IMR-90 (cell line): Measurements from ENCODE around the gene NECTIN4. TPM values are rescaled to one million over a fixed set of nuclear protein-coding genes. Genes with fewer than 3 reads are reported as not detected.

ENCODE experiments used
- ATAC-seq: fragments of 200-7000 bp; cut with Tn5 transposase; 2 replicates; pipeline ENCODE4 v1.9.1; 2020; ENCODE audit warnings: low read depth, mild to moderate bottlenecking, moderate library complexity
- BruUV-seq: library from RNA; stranded (reverse); fragments of 400-500 nt; replicated peaks from 2 replicates; lab custom pipeline; 2021; lab: Mats Ljungman, UMichigan
- CTCF ChIA-PET: fragments of 300-600 bp; formaldehyde crosslinking; extraction: SDS; loops from one replicate; lab custom pipeline; 2021; ENCODE audit warnings: antibody characterized with exemption; lab: Yijun Ruan, JAX
- POLR2A ChIA-PET: fragments of 300-600 bp; sonication (Branson Sonifier 250); formaldehyde crosslinking; loops from one replicate; lab custom pipeline; 2022; ENCODE audit warnings: antibody characterized with exemption; ENCODE audit not compliant: unreplicated experiment; lab: Charles Lee
- DNase-seq: peaks from one replicate; pipeline ENCODE4 v3.0.0; 2013
- H2AFZ ChIP-seq: replicated peaks from 2 replicates; pipeline ENCODE3; 2013; ENCODE audit warnings: low read length, mild to moderate bottlenecking; ENCODE audit not compliant: poor library complexity
- H2AK5ac ChIP-seq: 2 replicates; pipeline ENCODE4 v1.6.1; 2013; ENCODE audit warnings: low read depth, low read length, inconsistent platforms
- H2AK9ac ChIP-seq: replicated peaks from 2 replicates; pipeline ENCODE3; 2013; ENCODE audit warnings: mild to moderate bottlenecking, low read depth, low read length, moderate library complexity; ENCODE audit not compliant: poor library complexity
- H2BK120ac ChIP-seq: 2 replicates; pipeline ENCODE4 v1.6.1; 2013; ENCODE audit warnings: low read depth, low read length, inconsistent platforms
- H2BK15ac ChIP-seq: 3 replicates; pipeline ENCODE4 v1.6.1; 2013; ENCODE audit warnings: low read depth, low read length, inconsistent platforms
- H2BK20ac ChIP-seq: 2 replicates; pipeline ENCODE4 v1.6.1; 2013; ENCODE audit warnings: low read depth, mild to moderate bottlenecking, inconsistent platforms, low read length, moderate library complexity
- H2BK5ac ChIP-seq: 2 replicates; pipeline ENCODE4 v1.6.1; 2013; ENCODE audit warnings: mild to moderate bottlenecking, low read depth, low read length, inconsistent platforms; ENCODE audit not compliant: poor library complexity, severe bottlenecking
- H3K14ac ChIP-seq: replicated peaks from 2 replicates; pipeline ENCODE4 v1.6.1; 2013; ENCODE audit warnings: low read depth, low read length, inconsistent platforms
- H3K18ac ChIP-seq: 2 replicates; pipeline ENCODE4 v1.6.1; 2013; ENCODE audit warnings: low read depth, low read length, control low read depth
- H3K23ac ChIP-seq: 2 replicates; pipeline ENCODE4 v1.6.1; 2013; ENCODE audit warnings: low read depth, low read length, inconsistent platforms
- H3K27ac ChIP-seq: 2 replicates; pipeline ENCODE4 v1.5.1; 2013; ENCODE audit warnings: mild to moderate bottlenecking, control low read depth, low read length; ENCODE audit not compliant: insufficient read depth
- H3K27me3 ChIP-seq: 2 replicates; pipeline ENCODE4 v1.6.1; 2013; ENCODE audit warnings: low read length; ENCODE audit not compliant: control insufficient read depth, insufficient read depth
- H3K36me3 ChIP-seq: 2 replicates; pipeline ENCODE4 v1.6.1; 2013; ENCODE audit warnings: low read length, mixed read lengths; ENCODE audit not compliant: control insufficient read depth, insufficient read depth
- H3K4ac ChIP-seq: 2 replicates; pipeline ENCODE4 v1.6.1; 2013; ENCODE audit warnings: low read depth, low read length, inconsistent platforms
- H3K4me1 ChIP-seq: 2 replicates; pipeline ENCODE4 v1.6.1; 2013; ENCODE audit warnings: low read length, mixed read lengths; ENCODE audit not compliant: control insufficient read depth, insufficient read depth
- H3K4me2 ChIP-seq: 2 replicates; pipeline ENCODE4 v1.6.1; 2013; ENCODE audit warnings: low read depth, mild to moderate bottlenecking, control low read depth, low read length, moderate library complexity
- H3K4me3 ChIP-seq: 2 replicates; pipeline ENCODE4 v1.5.1; 2013; ENCODE audit warnings: low read depth, mild to moderate bottlenecking, control low read depth, low read length, moderate library complexity; ENCODE audit not compliant: insufficient read depth
- H3K56ac ChIP-seq: 2 replicates; pipeline ENCODE4 v1.6.1; 2013; ENCODE audit warnings: low read length, inconsistent platforms; ENCODE audit not compliant: insufficient read depth; ENCODE audit errors: extremely low read depth
- H3K79me1 ChIP-seq, 2 experiments: 2 replicates each; pipeline ENCODE4 v1.6.1; 2013; ENCODE audit warnings: low read length in 2 of 2, inconsistent platforms in 1 of 2, low read depth in 1 of 2
- H3K9ac ChIP-seq: 2 replicates; pipeline ENCODE4 v1.6.1; 2013; ENCODE audit warnings: low read depth, low read length, control low read depth
- H3K9me1 ChIP-seq: 2 replicates; pipeline ENCODE4 v1.6.1; 2013; ENCODE audit warnings: low read length, inconsistent platforms; ENCODE audit not compliant: insufficient read depth
- H3K9me3 ChIP-seq: 2 replicates; pipeline ENCODE4 v1.6.1; 2013; ENCODE audit warnings: low read length; ENCODE audit not compliant: control insufficient read depth, insufficient read depth
- H4K20me1 ChIP-seq: 2 replicates; pipeline ENCODE4 v1.6.1; 2013; ENCODE audit warnings: low read length, inconsistent platforms; ENCODE audit not compliant: insufficient read depth
- H4K5ac ChIP-seq: 2 replicates; pipeline ENCODE4 v1.6.1; 2013; ENCODE audit warnings: mild to moderate bottlenecking, low read depth, low read length, control low read depth
- H4K8ac ChIP-seq, 2 experiments: 2 replicates each; pipeline ENCODE4 v1.6.1; 2013; ENCODE audit warnings: low read depth in 2 of 2, low read length in 2 of 2, control low read depth in 1 of 2, inconsistent platforms in 1 of 2
- H4K91ac ChIP-seq: 2 replicates; pipeline ENCODE4 v1.6.1; 2013; ENCODE audit warnings: low read depth, low read length, inconsistent platforms; ENCODE audit not compliant: insufficient read depth
- BHLHE40 ChIP-seq: fragments of 150-350 bp; IDR thresholded peaks from 2 replicates; pipeline ENCODE4 v1.6.1; 2016; ENCODE audit warnings: mild to moderate bottlenecking, low read depth, low read length
- CEBPB ChIP-seq: IDR thresholded peaks from 2 replicates; pipeline ENCODE4 v1.6.1; 2012; ENCODE audit warnings: low read depth, low read length, improper control_type of control experiment
- FOS ChIP-seq: fragments of 150-350 bp; IDR thresholded peaks from 2 replicates; pipeline ENCODE4 v1.6.1; 2016; ENCODE audit warnings: low read depth, low read length
- MXI1 ChIP-seq: IDR thresholded peaks from 2 replicates; pipeline ENCODE4 v1.6.1; 2012; ENCODE audit warnings: low read depth, mild to moderate bottlenecking, low read length, moderate library complexity, borderline replicate concordance
- POLR2A ChIP-seq: IDR thresholded peaks from 2 replicates; pipeline ENCODE4 v1.6.1; 2012; ENCODE audit warnings: mild to moderate bottlenecking, low read depth, low read length
- RAD21 ChIP-seq: IDR thresholded peaks from 2 replicates; pipeline ENCODE4 v1.6.1; 2012; ENCODE audit warnings: low read length, improper control_type of control experiment
- RCOR1 ChIP-seq: IDR thresholded peaks from 2 replicates; pipeline ENCODE4 v1.6.1; 2012; ENCODE audit warnings: mild to moderate bottlenecking, low read length, improper control_type of control experiment; ENCODE audit not compliant: insufficient replicate concordance
- RFX5 ChIP-seq: IDR thresholded peaks from 2 replicates; pipeline ENCODE4 v1.8.0; 2012; ENCODE audit warnings: low read depth, mild to moderate bottlenecking, low read length, moderate library complexity
- SMC3 ChIP-seq: fragments of 150-350 bp; IDR thresholded peaks from 2 replicates; pipeline ENCODE4 v1.6.1; 2016; ENCODE audit warnings: low read depth, mild to moderate bottlenecking, antibody characterized with exemption, low read length, moderate library complexity
- WGBS, 2 experiments: methylation state at CpG; one replicate each; pipeline versions ENCODE4 v1.1.5 to v1.1.7; 2013; ENCODE audit warnings: missing lambda C conversion rate in 2 of 2; ENCODE audit not compliant: insufficient read length in 1 of 2; ENCODE audit errors: extremely low coverage in 2 of 2; 5-methylcytosine and 5-hydroxymethylcytosine counted together
- dilution Hi-C: fragments of 300-500 bp; cut with HindIII; formaldehyde crosslinking; loops from one replicate; pipeline ENCODE4 v1.14.3; 2018; ENCODE audit warnings: low sequenced_read_pairs; ENCODE audit not compliant: unreplicated experiment
- in situ Hi-C: fragments of 300-500 bp; cut with MboI; formaldehyde crosslinking; loops from 3 replicates; pipeline ENCODE4 v1.14.3; 2019; ENCODE audit warnings: low sequenced_read_pairs, inconsistent platforms, mixed read lengths
- intact Hi-C: fragments of 100-400 bp; cut with micrococcal nuclease; formaldehyde crosslinking; loops from 2 replicates; pipeline ENCODE4 v1.10.0; 2022
- polyA plus RNA-seq, 3 experiments: library from polyadenylated mRNA; depleted of rRNA; stranded (reverse); fragments of >200 nt; gene quantifications; 2 replicates each; pipeline ENCODE4 v1.2.3, GENCODE V29; 2012; ENCODE audit warnings: low replicate concordance in 1 of 3
- total RNA-seq: library from RNA; depleted of rRNA; stranded (reverse); fragments of >200 nt; gene quantifications from 2 replicates; pipeline ENCODE4 v1.2.3, GENCODE V29; 2012
- TF ChIP-seq, protein P1 (sequence below): fragments of 150-350 bp; IDR thresholded peaks from 2 replicates; pipeline ENCODE4 v1.6.1; 2017; ENCODE audit warnings: mild to moderate bottlenecking, antibody characterized with exemption, low read length, low read depth

Gene NECTIN4
- total and polyA plus RNA-seq, 2 of the 4 experiments (the other 2 are of a cell fraction), result 0.18 to 0.24 TPM

DNA sequence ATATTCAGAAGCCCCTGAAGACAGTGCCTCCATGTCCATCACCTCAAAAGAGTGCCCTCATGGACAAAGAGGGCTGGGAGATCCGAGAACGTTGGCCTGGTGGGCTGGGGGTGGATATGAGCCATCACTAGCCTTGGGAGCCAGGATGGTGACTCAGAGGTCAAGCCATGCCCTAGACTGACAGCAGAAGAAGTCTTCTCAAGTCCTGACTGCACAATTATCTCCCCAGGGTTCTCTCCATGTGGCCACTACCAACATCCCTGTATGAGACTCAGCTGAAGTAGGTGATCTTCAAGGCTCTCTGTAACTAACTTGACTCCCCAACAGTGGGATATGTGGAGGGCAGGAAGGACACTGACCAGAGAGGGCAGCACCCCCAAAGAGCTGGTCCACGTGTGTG lies 36.5 kb downstream of the NECTIN4 start:
- in situ Hi-C loops, result no loop called here
- Histone ChIP-seq H4K20me1 (no peaks in the 10 kb centered on the region), H3K23ac (no peak overlapping the region), H2BK5ac (no peak overlapping the region), H3K18ac (no peak overlapping the region), H3K27me3 (no peaks in the 10 kb centered on the region), H3K79me1 (no peaks in the 10 kb centered on the region), H4K8ac (no peak overlapping the region), H3K36me3 (no peaks in the 10 kb centered on the region), H3K9me1 (no peaks in the 10 kb centered on the region), H4K5ac (no peak overlapping the region), H3K27ac (no peak overlapping the region), H3K9ac (no peak overlapping the region), H2BK120ac (no peak overlapping the region), H3K56ac (no peak overlapping the region), H3K4me1 (no peaks in the 10 kb centered on the region), H2AFZ (no peak overlapping the region), H2BK20ac (no peak overlapping the region), H3K4me2 (no peak overlapping the region), H2BK15ac (no peak overlapping the region), H4K91ac (no peak overlapping the region), H2AK5ac (no peak overlapping the region), H3K9me3 (no peaks in the 10 kb centered on the region), H3K4ac (no peak overlapping the region), H2AK9ac (no peak overlapping the region), H3K4me3 (no peak overlapping the region), H3K14ac (no peak overlapping the region)
- no peak for TF ChIP-seq RFX5
- TF ChIP-seq POLR2A, result no peak
- no peak for TF ChIP-seq RAD21
- no peak for TF ChIP-seq SMC3
- no peak for TF ChIP-seq MXI1
- no peak for TF ChIP-seq RCOR1
- no peak for TF ChIP-seq CEBPB
- TF ChIP-seq, protein P1, sequence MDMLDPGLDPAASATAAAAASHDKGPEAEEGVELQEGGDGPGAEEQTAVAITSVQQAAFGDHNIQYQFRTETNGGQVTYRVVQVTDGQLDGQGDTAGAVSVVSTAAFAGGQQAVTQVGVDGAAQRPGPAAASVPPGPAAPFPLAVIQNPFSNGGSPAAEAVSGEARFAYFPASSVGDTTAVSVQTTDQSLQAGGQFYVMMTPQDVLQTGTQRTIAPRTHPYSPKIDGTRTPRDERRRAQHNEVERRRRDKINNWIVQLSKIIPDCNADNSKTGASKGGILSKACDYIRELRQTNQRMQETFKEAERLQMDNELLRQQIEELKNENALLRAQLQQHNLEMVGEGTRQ, result no peak
- no peak for TF ChIP-seq BHLHE40
- no peak for TF ChIP-seq FOS
- DNase-seq (peak; percentile 21), ATAC-seq (no peak)
- intact Hi-C loops, result no loop called here
- CTCF ChIA-PET, result no interaction called here
- dilution Hi-C loops, result no loop called here
- POLR2A ChIA-PET, result no interaction called here
- no TSS peak for BruUV-seq
- no CpG with 5 or more reads among the region's 3 CpGs for WGBS, 2 experiments
